Activated T-helper 9 cell treated with anti-CD3 and anti-CD28 coated beads, Interleukin-2, amount 50 U/mL, for 16 hours (primary cell): ENCODE data around the gene GALNT3.

ENCODE experiments used
- DNase-seq: peaks from one replicate; pipeline ENCODE4 v3.0.0-alpha.2; 2020; ENCODE audit warnings: low read depth

Gene GALNT3

GRCh38 chr2:165796129-165796528 lies 2.1 kb upstream of the GALNT3 start:
- no peak for DNase-seq

DNA sequence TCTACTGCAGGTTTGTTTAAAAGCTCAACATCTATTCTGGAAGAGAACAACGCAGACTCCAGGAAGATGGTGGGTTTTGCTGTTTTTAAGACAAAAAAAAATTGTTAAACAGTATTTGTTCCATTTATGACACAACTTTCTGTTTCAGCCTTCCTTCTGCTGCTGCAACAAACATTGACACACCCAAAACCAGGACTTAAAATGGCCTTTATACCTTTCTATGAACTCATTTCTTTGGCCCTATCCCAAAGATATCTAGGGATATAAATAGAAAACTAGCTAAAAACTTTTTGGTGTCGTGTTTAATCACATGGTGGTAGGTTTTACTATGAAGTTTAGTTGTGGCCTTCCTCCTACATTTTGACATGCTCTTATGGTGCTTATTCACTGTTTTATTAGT lies 964 bp upstream of the GALNT3 start:
- DNase-seq, result no peak

- DNase-seq, result peak; percentile 40
These were observed 485 bp upstream of the GALNT3 start for GRCh38 chr2:165794536-165794928.

- DNase-seq, result no peak
These were observed 777 bp downstream of the GALNT3 start for GRCh38 chr2:165793161-165793778.

DNA sequence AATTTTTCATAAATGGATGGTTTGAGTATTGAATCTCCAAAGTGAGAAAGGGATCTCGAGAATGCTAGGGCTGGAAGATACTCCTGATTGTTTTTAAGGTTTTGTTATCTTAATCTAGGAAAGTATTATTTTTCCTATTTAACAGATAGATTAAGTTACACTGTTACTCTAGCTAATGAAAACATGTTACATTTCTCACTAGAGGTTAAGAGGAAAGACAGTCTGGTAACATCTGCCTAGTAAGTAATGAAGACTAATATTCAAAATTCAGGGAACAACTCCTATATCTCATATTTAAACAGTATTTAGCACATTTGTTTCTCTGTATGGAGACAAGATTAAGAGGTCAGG lies 2.0 kb downstream of the GALNT3 start:
- DNase-seq, result no peak

GRCh38 chr2:165791421-165792103 lies 2.5 kb downstream of the GALNT3 start:
- no peak for DNase-seq

DNA sequence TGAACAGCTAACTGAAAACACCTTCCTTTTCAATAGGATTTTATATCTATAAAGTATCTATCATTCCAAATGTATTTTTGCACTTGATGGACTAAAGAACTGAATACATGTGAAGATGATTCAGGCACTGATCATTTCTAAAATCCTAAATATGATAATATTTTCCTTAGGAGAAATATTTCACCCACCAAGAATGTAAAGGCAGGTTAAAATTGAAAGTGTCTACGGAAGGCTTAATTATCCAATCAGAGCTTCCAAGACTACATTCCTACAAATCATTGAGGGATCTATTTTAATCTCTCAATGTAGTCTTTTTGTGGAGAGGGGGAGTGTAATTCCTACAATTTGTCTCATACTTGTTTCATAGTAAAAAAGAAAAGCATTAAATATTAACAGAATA lies 3.6 kb downstream of the GALNT3 start:
- no peak for DNase-seq

GRCh38 chr2:165787334-165787733 lies 6.7 kb downstream of the GALNT3 start:
- no peak for DNase-seq

DNA sequence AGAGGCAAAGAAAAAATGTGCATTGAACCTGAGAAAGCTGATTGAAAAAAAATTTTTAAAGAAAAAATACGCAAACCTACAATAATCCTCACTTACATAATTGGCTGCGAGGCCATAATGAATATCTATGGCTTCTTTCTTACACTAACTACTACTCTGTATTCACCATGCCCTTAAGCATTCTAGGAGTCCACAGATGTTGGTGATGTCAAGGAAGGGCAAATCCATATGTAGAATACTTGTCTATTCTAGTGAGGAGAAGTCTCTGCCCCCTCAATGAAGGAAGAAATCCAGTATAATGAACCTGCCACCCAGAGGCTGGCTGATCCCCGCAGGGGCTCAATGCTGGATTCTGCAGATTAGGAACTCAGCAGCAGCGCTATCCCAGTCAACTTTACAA lies 14.3 kb downstream of the GALNT3 start:
- DNase-seq, result no peak

DNA sequence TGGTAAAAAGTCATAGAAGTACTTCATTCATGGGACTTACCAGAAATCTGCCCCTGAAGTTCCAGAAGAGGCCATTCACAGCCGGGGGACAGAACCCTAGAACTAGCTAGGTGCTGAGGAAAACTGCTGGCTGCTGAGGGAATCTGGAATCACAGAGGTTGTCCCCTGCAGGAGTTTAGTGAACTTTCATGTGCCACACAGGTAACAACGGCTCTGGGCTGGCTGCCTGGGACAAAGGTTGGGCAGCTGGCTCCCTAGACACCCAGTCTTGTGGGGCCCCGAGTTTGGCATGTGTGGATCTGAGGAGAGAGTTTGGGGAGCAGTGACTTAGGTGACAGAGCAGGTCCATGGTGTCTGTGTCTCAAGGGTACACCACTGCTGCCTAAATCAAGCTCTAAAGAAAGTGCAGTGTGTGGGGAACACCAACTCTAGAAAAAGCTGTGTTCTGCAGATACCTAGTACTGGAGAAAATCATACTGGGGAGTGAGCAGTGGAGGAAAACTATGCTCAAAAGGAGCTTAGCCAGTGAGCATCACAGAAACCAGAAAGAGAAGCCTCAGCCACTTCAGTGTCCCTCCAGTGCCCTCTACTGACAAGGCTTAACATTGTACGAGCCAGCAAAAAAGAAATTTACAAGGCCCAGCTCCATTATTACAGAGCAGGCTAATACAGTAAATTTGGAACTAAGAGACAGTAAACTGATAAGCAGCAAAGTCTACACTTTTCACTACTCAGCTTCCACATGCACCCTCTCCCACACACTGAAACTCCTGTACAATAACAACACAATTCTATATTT lies 15.2 kb downstream of the GALNT3 start:
- DNase-seq, result no peak

DNA sequence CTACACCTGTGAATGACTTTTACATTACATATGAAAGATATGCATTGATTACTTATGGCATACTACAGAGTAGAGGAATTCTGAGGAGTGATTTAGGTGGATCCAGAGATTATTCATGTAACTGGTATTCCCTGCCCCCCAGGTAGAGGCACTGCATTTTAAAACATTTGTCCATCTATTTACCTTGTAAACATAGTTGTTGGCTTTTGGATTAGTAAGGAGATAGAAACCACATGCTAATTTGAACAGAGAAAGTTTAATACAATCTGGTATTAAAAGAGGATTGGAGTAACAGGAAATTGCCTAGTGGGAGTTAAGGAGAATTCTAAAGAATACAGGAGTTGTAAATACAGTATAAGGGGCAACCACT lies 15.9 kb downstream of the GALNT3 start:
- DNase-seq, result no peak

GRCh38 chr2:165777522-165778186 lies 16.4 kb downstream of the GALNT3 start:
- DNase-seq, result no peak

DNA sequence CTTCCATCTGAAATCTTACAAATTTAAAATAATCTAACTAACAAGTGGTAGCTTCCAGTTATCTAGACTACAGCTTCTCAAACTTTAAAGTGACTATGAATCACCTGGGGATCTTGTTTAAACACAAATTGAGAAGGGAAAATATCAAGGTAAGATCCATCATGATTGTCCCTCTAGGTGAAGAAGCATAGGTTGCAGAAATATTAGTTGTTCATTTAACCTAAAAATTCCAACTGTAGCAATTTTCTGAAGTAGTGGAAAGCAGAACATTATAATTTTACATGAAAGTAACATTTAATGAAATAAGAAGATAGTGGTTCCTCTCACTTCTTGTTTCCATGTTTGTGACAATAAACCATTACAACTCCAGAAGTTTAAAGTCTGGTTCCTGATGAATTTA lies 17.3 kb downstream of the GALNT3 start:
- no peak for DNase-seq

DNA sequence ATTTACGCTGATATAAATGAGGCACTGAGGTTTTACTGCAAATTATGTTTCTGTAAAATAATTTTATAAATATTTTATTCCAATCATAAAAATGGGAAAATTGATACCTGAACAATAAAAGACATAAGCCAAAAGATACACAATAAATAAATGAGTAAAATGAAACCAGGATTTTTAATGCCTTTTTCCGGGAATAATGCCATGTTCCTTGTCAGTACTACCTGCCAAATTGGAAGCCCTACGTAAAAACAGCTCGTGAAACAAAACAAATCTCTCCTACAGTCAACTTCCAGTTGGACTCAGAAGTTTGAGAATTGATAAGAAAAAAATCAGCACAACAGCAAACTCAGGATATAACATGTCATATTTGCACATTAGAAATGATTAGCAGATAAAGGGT lies 18.0 kb downstream of the GALNT3 start:
- DNase-seq, result no peak

GRCh38 chr2:165773684-165774083 lies 20.4 kb downstream of the GALNT3 start:
- no peak for DNase-seq

GRCh38 chr2:165772183-165772582 lies 21.9 kb downstream of the GALNT3 start:
- no peak for DNase-seq

DNA sequence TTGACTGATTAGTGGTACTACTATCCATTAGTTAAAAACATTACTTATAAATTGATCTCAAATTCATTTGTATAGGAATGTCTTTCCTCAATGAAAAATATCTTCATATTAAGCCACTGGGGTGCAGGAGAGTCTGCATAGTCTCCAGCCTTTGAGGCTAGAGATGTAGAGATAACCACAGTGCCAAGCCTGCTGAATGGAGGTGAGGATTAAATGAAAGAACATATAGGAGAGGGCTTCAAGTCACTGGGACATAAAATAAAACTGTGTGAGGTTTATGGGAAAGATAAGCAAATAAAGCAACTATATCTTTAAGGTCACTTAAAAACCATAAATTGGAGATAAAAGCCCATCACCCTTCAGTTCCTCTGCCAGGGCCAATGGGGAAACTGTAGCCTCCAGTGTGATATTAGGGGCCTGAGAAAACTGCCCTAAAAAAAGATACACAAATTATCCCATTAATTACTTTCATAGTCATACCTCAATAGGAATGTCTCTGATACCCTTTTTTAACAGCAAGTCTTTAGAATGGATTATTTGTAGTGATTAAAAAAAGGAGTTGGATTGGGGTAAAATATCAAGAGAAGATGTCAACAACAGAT lies 27.6 kb downstream of the GALNT3 start:
- DNase-seq, result no peak

GRCh38 chr2:165762723-165763122 lies 31.3 kb downstream of the GALNT3 start:
- no peak for DNase-seq

DNA sequence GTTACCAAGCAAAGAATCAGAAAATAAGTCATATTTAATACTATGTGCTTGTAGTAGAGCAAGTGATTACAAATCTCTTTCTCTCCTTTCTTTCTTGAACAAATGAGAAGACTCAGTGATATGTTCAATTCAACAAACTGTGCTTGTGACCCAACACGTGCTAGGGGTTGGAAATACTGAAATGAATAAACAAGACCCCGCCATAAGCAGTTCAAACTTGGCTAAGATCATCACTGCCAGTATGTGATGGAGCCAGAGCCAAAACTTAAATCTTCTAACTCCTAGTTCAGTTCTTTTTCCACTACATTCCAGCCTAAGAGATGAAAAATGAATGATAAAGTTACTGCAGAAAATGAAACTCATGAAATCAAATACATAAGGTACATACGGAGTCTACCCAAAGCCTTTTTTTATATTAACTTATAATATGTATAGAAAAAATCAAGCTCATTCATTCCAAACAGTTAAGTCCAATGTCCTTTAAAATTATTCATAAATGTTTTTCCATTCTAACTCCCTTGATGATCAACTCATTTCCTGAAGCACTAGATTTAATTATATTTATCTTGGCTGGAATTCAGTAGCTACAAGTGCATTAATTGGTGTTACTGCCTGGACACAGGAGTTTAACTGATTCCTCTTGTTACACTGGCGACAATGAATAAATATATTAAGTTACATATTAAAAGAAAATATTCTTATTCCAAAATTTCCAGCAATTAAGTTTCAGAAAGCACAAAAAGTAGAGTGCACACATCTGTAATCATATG lies 36.0 kb downstream of the GALNT3 start:
- no peak for DNase-seq

GRCh38 chr2:165746501-165746900 lies 47.5 kb downstream of the GALNT3 start:
- no peak for DNase-seq

DNA sequence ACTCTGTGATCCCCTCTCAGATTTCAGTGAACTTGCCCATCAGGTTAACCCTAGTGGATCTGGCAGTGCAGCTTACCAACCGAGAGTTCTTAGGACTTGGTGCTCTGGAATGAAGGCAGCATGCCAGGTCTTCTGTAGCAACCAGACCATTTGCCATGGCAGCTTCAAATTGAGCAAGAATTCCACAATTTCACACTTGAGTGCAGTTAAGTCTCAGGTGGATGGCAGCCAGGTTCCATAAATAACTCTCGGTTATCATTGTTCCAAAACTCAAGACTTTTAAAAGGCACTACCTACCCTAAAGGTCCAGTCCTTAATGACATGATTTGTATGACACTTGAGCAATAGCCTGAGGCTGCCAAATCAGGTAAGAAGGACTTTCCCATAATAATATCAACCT lies 48.1 kb downstream of the GALNT3 start:
- no peak for DNase-seq

DNA sequence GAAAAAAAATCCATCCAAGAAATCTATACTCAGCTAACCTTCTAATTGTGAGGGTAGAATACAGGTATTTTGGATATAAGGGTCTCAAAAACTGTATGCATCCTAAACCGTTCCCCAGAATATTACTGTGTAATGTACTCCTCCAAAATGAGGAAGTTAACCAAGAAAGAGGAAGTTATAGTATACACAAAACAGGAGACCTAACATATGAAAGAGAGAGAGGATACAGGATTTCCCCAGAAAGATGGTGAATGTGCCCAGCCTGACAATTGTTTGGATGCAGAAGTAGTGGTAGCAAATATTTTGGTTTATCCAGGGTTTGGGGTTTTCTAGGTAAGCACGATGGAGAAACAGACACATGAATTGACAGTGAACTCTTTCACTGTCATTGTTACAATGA lies 50.6 kb downstream of the GALNT3 start:
- no peak for DNase-seq
